ENCODE data around the gene TTC34. TPM values are rescaled to one million over a fixed set of nuclear protein-coding genes. Genes with fewer than 3 reads are reported as not detected.

TTC34 gene
- total RNA-seq, 1 experiment from 2014 or later, result 0.61 TPM

DNA sequence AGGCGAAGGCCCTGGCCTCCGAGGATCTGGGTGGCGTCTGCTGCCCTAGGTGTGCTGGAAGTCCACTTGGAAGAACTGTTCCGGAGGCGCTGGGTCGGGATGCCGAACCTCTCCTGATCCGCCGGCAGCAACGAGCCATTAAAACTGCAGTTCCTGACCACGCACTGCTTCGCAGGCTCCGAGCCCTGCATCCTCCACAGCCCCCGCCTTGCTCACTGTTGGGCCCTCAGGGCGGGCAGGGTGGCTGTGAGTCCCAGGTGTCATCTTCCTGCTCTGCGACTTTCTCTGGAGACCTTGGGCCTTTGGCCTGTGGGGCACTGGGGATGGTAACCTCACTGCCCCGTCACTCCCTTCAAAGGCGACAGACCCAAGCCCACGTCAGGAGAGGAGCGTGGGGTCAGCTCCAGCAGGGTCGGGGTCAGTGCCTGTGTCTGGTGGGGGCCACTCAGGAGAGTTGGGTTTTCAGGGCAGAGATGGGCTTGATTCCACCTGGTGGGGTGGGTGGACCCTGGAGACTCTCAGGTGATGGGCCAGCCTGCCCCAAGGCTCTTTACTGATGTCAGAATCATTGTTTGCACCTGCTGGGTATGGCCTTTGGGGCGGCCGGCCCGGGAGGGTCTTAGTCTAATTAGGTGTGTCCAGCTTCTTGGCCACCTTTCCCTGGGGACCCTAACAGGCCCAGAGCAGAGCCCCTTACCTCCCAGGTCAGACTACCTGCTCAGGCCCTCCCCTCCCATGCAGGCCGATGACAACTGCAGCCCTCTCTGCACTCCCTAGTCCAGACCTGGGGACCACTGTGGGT lies 211.9 kb downstream of the TTC34 start:
- Mint-ChIP-seq H3K27ac (no peak overlapping the region), H3K27me3 (ENCODE audit: low read depth) (peaks cover 6% of the 10 kb centered on the region), H3K9me3 (peaks cover 12% of the 10 kb centered on the region), H3K4me1 (peaks cover 5% of the 10 kb centered on the region), H3K36me3 (peaks cover 15% of the 10 kb centered on the region), H3K4me3 (no peak overlapping the region)
- no peak for ATAC-seq
- TF ChIP-seq E2F4 (CRISPR knock-in tag; IDR thresholded peaks at IDR 0.05; ENCODE audit: borderline replicate concordance, low read depth) (no peak), ZSCAN18 (CRISPR knock-in tag; IDR thresholded peaks at IDR 0.05) (no peak), ZNF317 (CRISPR knock-in tag; IDR thresholded peaks at IDR 0.05; ENCODE audit: borderline replicate concordance, low read depth) (no peak), ATF1 (CRISPR knock-in tag; IDR thresholded peaks at IDR 0.05) (no peak), ZNF138 (CRISPR knock-in tag; conservative IDR thresholded peaks at IDR 0.05) (no peak), NR1H2 (CRISPR knock-in tag; IDR thresholded peaks at IDR 0.05) (no peak), GABPB1 (CRISPR knock-in tag; IDR thresholded peaks at IDR 0.05) (no peak), CDX4 (CRISPR knock-in tag; IDR thresholded peaks at IDR 0.05; ENCODE audit: borderline replicate concordance) (no peak), RORB (CRISPR knock-in tag; IDR thresholded peaks at IDR 0.05) (no peak), HMGA2 (CRISPR knock-in tag; IDR thresholded peaks at IDR 0.05) (no peak), ZNF423 (CRISPR knock-in tag; IDR thresholded peaks at IDR 0.05) (no peak), FOXK1 (CRISPR knock-in tag; IDR thresholded peaks at IDR 0.05) (no peak), ZNF396 (CRISPR knock-in tag; IDR thresholded peaks at IDR 0.05; ENCODE audit: borderline replicate concordance) (no peak)
- TF ChIP-seq, protein P1, sequence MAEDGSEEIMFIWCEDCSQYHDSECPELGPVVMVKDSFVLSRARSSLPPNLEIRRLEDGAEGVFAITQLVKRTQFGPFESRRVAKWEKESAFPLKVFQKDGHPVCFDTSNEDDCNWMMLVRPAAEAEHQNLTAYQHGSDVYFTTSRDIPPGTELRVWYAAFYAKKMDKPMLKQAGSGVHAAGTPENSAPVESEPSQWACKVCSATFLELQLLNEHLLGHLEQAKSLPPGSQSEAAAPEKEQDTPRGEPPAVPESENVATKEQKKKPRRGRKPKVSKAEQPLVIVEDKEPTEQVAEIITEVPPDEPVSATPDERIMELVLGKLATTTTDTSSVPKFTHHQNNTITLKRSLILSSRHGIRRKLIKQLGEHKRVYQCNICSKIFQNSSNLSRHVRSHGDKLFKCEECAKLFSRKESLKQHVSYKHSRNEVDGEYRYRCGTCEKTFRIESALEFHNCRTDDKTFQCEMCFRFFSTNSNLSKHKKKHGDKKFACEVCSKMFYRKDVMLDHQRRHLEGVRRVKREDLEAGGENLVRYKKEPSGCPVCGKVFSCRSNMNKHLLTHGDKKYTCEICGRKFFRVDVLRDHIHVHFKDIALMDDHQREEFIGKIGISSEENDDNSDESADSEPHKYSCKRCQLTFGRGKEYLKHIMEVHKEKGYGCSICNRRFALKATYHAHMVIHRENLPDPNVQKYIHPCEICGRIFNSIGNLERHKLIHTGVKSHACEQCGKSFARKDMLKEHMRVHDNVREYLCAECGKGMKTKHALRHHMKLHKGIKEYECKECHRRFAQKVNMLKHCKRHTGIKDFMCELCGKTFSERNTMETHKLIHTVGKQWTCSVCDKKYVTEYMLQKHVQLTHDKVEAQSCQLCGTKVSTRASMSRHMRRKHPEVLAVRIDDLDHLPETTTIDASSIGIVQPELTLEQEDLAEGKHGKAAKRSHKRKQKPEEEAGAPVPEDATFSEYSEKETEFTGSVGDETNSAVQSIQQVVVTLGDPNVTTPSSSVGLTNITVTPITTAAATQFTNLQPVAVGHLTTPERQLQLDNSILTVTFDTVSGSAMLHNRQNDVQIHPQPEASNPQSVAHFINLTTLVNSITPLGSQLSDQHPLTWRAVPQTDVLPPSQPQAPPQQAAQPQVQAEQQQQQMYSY (CRISPR knock-in tag; IDR thresholded peaks at IDR 0.05), result no peak
- no peak for DNase-seq (ENCODE audit: low spot score)
- ChIA-PET CTCF (no interaction called here), POLR2A (no interaction called here)

DNA sequence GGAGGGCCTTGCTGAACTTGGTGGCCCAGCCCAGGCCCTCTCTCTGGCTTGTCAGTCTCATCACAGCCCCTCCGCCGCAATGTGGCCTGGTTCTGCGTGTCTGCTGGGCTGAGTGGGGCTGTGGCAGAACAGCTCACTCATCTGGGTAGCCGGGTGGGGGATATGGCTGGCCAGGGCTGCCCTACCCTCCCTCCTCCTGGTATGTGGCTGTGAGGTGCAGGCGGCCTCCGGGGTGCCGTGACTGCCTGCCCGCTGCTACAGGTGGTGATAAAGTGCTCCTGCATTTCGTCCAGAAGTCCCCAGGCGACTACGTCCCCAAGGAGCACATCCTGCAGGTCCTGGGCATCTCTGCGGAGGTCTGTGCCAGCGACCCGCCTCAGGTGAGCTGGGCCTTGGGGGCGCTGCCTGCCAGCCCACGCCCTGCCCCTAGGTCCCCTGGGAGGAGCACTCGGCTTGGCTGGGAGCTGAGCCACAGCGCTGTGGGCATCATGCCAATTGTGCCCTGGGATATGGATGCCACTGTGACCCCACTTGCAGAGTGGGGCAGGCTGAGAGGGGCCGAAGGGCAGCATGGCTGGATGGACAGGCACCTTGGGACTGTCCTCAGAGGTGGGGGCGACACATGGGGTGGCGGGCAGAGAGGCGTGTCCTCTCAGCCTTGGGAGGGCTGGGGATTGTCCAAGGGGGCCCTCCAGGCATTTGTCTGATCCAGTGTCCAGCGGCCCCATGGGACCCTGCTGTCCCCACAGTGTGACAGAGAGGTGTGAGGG lies 212.6 kb downstream of the TTC34 start:
- ChIA-PET POLR2A (no interaction called here), CTCF (no interaction called here)
- no peak for ATAC-seq
- H3K4me3 Mint-ChIP-seq, result no peak overlapping the region
- peaks cover 12% of the 10 kb centered on the region for H3K9me3 Mint-ChIP-seq
- TF ChIP-seq FOXJ3 (CRISPR knock-in tag; IDR thresholded peaks at IDR 0.05; ENCODE audit: borderline replicate concordance) (no peak), SP1 (CRISPR knock-in tag; conservative IDR thresholded peaks at IDR 0.05) (no peak), MXD4 (CRISPR knock-in tag; IDR thresholded peaks at IDR 0.05; ENCODE audit: borderline replicate concordance) (no peak)
- TF ChIP-seq, protein P1 (CRISPR knock-in tag; IDR thresholded peaks at IDR 0.05), result no peak
- H3K36me3 Mint-ChIP-seq, result peaks cover 15% of the 10 kb centered on the region
- no peak for DNase-seq (ENCODE audit: low spot score)
- H3K27ac Mint-ChIP-seq, result no peak overlapping the region
- peaks cover 6% of the 10 kb centered on the region for H3K27me3 Mint-ChIP-seq (ENCODE audit: low read depth)
- H3K4me1 Mint-ChIP-seq, result peaks cover 13% of the 10 kb centered on the region
